Ovary (tissue), 1 donor: Measurements from ENCODE around the gene IFNG-AS1.

ENCODE experiments used
- EP300 ChIP-seq: sonication (generic); formaldehyde crosslinking; IDR thresholded peaks from one replicate; pipeline ENCODE4 v1.6.1; 2017; ENCODE audit warnings: antibody characterized with exemption
- POLR2A ChIP-seq: fragments of 450-650 bp; IDR thresholded peaks from one replicate; pipeline ENCODE4 v1.6.1; 2017; ENCODE audit warnings: antibody characterized with exemption, mild to moderate bottlenecking, moderate library complexity

GRCh38 chr12:68001486-68002466 is 12.5 kb downstream of the IFNG-AS1 start:
- no peak for TF ChIP-seq POLR2A
- TF ChIP-seq EP300 = no peak
